NCI-H2227 treated with DMSO at 0.1 percent for 48 hours (cell line): ENCODE results near the gene FREM2.

Experiments
- DNase-seq: peaks from one replicate; lab custom pipeline; 2025; lab: John Stamatoyannopoulos, UW

FREM2 gene

GRCh38 chr13:38687246-38688229 lies 661 bp downstream of the FREM2 start:
- no peak for DNase-seq

DNA sequence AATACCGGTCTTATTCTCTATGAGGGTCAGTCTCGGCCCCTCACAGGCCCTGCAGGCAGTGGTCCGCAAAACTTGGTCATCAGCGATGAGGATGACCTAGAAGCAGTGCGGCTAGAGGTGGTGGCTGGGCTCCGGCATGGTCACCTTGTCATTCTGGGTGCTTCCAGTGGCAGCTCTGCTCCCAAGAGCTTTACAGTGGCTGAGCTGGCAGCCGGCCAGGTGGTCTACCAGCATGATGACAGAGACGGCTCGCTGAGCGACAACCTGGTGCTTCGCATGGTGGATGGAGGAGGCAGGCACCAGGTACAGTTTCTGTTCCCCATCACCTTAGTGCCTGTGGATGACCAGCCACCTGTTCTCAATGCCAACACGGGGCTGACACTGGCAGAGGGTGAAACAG lies 1.8 kb downstream of the FREM2 start:
- DNase-seq = no peak

- no peak for DNase-seq
Measured at GRCh38 chr13:38690231-38690630, 3.4 kb downstream of the FREM2 start.

DNA sequence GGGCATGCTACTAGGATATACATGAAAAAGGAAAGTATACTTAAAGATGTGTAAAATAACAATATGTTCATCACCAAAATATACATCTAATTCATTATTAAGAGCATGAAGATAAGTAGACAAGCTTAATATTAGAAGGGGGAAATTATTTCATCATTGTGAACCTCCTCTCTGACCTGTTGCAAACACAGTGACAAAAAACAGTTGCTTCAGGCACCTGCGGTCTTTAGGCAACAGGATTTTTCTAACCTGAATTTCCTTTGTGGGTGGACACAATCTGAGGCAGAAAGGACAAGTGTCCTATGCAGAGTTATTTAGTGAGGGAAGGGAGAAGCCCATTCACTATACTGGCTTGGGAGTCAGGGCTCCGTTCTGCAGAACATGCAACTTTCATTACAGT lies 6.3 kb downstream of the FREM2 start:
- DNase-seq = no peak

DNA sequence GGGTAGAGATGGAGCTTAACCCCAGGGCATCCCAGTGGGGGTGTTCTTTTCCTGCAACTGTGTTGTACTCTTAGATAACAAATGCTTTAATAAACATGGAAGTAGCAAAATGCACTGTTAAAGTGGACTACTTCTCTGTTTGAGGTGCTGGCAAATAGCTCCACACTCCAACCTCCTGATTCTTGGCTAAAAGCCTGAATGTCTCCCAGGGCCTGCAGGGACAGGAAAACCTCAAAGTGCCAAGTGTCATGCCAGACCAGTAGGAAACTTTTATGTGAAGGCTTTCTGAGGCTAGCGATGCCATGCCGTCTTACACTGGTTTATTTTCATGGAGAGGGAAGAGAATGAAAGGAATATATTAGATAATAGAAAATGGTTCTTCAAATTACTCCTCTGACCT lies 6.8 kb downstream of the FREM2 start:
- no peak for DNase-seq

GRCh38 chr13:38697197-38697596 lies 10.3 kb downstream of the FREM2 start:
- DNase-seq = no peak

- no peak for DNase-seq
Measured at GRCh38 chr13:38697628-38698333, 10.9 kb downstream of the FREM2 start.

- DNase-seq = no peak
Measured at GRCh38 chr13:38700051-38700450, 13.2 kb downstream of the FREM2 start.

DNA sequence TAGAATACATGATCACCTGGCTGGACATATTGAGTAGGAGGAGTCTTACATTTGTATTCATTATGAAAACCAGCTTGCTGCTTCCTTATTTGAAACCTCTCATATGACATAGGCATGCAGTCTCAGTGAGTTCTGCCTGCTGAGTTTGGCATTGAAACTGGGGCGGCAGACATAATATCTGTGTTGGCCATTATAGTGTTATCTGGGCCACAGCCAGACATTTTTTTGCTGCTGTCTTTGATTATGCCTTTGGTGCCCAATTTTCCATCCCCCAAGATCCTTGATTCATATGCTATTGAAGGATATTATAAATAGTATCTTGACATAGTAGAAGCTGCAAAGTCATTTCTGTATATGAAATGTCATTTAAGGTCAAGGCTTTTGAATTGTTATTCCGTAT lies 15.8 kb downstream of the FREM2 start:
- no peak for DNase-seq

DNA sequence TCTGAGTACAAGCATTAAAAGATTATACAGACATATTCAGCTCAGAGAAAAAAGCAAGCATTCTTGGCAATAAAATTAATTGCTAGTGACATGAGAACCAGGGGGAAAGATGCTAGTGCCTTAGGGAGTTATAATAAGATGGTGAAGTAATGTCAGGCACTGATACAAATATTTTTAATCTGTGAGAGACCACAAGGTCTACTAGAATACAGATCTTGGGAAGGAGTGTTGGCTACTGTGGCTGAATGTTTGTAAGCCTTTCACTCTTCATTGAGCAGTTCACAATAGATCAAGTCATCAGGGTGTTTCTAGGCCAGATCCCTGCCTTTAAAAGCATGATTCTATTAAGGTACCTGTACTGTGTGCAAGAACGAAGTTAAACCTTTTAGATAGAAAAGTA lies 16.4 kb downstream of the FREM2 start:
- no peak for DNase-seq

DNA sequence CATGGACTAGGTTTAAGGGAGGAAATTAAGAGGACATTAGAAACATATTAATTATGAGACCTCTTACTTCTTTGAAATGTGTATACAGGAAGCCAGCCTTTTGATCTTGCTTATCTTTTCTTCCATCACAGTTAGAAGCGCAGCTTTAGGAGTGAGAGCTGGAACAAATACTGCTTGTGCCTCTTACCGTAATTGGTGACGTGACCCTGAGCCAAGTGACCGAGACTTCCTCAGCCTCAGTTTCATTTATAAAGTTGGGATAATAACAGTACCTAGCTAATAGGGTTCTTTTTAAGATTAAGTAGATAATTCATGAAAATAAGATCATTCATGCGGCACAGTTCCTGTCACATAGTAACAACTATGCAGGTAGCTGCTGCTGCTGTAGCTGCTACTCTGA lies 18.5 kb downstream of the FREM2 start:
- DNase-seq = no peak

GRCh38 chr13:38707460-38707859 lies 20.6 kb downstream of the FREM2 start:
- DNase-seq = no peak

DNA sequence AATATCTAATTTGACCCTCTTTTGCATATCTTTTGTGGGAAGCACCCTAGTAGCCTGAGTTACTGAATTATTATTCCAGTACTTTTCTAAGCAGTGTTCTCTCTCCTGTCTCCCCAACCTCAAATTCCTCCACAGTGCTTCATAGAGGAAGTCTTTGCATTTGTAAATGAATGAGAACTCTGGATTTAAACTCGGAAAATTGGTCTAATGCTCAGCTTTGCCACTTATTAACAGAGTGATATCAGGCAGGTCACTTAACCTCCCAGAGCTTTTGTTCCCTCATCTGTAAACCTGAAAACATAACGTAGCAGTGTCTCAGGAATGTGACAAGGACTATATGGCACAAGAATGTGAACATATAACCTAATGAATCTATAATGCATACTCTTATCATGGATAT lies 26.2 kb downstream of the FREM2 start:
- DNase-seq = no peak

DNA sequence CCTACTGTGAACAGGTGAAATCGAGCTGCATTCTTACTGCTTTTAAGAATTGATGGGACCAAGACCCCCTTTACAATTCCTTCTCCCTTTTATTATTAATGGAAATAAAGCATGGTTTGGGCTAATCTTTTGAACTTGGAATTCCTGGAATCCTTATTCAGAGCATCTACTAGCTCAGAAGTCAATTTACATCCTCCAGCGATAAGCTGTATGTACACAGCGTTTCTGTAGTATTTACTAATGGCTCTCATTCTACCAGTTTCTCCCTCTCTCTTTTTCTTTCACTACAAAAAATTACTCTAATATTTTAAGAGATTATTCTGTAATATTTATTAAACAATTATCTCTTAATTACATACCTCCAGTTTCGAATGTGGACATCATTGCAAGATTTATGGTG lies 31.5 kb downstream of the FREM2 start:
- DNase-seq = no peak

DNA sequence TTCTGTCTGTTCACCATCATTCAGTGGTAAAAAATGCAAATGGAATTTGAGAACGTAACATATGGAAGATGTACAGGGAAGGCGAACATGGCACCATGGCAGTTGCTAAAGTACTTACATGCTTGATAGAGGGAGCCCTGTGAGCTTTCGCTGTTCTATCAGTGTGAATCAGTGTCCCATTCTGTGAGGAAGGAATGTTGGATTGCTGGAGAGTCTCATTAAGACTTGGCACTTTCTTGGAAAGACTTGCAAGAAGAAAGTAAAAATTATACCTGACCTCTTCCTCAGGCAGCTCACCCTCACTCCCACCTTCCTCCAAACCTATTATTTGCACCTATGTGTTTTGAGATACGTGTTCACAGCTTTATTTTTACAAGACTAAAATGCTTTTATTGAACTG lies 43.5 kb downstream of the FREM2 start:
- DNase-seq = peak; percentile 44

DNA sequence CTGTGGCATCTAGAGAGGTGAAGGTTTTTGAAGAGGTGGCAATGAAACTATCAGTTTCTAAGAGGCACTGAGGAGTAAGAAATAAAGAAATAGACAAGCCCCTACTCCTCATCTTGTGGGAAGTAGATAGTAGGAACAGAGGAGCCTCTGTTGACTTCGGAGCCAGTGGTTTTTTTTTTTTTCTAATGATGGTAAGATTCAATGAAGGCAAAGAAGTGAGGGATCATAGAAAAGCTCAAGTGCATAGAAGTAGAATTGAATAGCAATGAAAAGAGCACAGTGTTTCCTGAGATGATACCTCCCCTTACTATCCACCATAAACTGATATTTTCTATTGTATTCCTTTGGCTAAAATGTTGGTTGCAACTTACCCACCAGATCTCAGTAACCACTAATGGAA lies 46.3 kb downstream of the FREM2 start:
- DNase-seq = no peak

- DNase-seq = peak; percentile 60
Measured at GRCh38 chr13:38735665-38736440, 49.0 kb downstream of the FREM2 start.

- DNase-seq = peak; percentile 81
Measured at GRCh38 chr13:38743466-38743865, 56.6 kb downstream of the FREM2 start.

- no peak for DNase-seq
Measured at GRCh38 chr13:38752686-38753085, 65.8 kb downstream of the FREM2 start.

DNA sequence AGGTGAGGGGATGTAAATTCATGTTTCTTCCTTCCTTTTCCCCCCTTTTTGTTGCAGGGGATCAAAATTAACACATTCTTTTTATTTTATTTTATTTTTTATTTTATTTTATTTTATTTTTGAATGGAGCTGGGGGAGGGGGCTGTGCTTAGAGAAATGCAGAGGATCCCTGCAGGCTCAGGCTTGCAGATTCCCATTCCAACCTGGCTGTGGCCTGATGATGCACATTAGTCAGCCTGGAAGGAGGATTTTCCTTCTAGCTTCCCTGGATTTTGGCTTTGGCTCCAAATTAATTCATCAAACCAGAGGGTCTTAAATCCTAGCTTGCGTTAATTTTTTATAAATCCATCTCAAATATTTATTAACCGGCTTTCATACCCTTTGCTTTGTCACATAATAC lies 67.0 kb downstream of the FREM2 start:
- no peak for DNase-seq

DNA sequence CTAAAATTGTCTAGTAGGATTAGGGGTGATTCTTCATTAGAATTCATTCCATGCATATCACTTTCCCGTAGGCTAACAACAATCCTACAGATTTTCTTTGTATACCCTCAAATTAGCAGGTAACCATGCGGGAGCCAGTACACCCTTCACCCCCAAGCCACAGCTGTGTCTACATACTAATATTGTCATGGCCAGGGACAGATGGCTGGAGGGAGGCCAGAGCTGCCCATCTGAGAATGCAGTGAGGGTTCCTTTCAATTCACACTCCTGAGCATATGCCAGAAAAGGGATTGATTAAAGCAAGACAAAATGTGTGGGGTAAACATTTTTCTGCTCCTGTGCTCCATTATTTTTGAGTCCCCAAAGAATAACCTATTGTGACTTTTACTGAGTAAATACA lies 68.9 kb downstream of the FREM2 start:
- no peak for DNase-seq

- DNase-seq = peak; percentile 30
Measured at GRCh38 chr13:38758277-38758676, 71.4 kb downstream of the FREM2 start.

DNA sequence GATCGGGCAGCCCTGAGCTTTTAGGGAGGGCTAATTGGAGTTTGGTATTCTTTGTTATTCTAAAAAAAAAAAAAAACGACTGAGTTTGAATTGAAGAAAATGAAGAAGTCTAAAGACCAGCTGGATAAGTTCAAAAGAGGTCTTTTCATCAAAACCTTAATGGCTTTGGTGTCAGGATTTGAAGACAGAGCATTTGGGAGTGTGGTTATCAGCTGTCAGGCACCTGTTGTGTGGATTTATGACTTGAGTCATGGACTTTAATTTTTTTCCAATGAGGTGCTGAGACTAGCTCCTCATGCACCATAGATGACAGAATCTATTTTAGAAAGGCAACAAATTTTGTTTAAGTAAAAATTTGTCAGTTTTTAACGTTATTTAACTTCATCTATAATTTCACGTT lies 72.5 kb downstream of the FREM2 start:
- DNase-seq = no peak
